ENCODE measurements around the gene CD79B.
A peak's percentile ranks its signal among the peaks of the same experiment; 100 is the strongest.

CD79B gene

DNA sequence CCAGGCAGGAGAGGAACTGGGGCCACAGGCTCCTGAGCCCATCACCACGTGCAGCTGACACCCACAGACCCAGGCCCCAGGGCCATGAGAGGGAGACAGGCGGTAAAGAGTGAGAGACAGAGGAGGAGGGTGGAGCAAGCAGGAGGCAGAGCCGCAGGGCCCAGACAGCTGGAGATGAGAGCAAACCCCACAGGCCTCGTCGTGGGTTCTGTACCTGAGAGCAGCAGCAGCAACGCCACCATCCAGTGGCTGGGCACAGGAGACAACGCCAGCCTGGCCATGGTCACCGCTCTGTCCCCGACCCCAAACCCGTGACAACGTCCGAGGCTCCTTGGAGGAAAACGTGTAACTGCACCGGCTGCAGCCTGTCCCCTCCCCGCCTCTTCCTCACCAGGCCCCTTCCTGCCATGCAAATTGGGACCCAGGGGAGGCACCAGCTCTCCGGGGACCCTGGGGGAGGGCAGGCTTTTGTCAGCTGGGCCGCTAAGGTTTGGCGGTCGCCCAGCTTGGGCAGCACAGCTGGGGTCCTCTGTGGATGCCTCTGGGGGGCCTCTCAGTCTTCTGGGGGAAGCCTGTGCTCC lies at the start of gene CD79B:
Gene CD79B (minus strand): TSS at position 351 of the 581 bp plus-strand sequence. CDS start 70 bp downstream, at position 281.
- TF ChIP-seq ZNF274 (IDR thresholded peaks at IDR 0.05; ENCODE audit: low read depth, low read length) = no peak
- H3K4me3 ChIP-seq (ENCODE audit: low read length) = peak within 1 kb of the TSS; percentile 80

DNA sequence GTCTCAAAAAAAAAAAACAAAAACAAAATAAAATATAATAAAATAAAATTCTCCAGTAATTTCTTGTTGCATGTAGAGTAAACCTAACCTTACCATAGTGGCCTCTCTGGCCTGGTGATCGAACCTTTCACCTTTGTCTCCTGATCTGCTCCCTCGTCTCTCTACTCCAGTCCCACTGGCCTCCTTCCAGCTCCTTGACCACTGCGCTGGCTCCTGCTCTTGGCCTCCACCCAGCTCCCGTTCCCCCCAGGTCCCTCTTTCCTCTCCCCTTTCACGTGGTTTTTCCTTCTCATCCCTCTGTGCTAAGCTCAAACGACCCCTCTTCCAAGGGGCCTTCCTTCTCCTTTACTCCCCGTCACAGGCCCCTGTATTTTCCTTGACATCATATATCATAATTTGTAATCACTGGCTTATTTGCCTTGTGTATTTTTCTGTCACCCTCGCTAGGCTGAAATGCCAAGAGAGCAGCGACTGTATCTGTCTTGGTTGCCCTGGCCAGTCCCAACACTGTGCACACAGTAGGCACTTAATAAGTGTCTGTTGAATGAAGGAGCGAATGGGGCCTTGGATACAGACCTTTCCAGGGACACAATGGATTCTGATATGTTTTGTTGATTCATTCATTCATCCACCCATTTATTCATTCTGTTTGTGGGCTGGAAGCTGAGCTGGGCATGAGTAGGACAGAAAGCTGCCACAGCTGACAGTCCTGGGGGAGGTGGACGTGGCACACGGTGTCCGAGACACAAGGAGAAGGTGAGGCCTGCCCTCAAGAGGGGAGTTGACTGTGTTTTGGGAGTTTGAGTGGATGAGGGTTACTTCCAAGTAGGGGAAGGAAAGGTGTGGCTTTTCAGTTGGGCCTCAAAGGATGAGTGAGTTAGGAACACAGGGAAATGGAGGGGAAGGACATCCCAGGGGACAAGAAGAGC lies 46.4 kb upstream of the CD79B start:
- no peak overlapping the region for H3K4me3 ChIP-seq (ENCODE audit: low read length)
- no peak for TF ChIP-seq ZNF274 (IDR thresholded peaks at IDR 0.05; ENCODE audit: low read depth, low read length)

- no peak overlapping the region for H3K4me3 ChIP-seq (ENCODE audit: low read length)
Measured at GRCh38 chr17:63976702-63977101, 44.6 kb upstream of the CD79B start.

DNA sequence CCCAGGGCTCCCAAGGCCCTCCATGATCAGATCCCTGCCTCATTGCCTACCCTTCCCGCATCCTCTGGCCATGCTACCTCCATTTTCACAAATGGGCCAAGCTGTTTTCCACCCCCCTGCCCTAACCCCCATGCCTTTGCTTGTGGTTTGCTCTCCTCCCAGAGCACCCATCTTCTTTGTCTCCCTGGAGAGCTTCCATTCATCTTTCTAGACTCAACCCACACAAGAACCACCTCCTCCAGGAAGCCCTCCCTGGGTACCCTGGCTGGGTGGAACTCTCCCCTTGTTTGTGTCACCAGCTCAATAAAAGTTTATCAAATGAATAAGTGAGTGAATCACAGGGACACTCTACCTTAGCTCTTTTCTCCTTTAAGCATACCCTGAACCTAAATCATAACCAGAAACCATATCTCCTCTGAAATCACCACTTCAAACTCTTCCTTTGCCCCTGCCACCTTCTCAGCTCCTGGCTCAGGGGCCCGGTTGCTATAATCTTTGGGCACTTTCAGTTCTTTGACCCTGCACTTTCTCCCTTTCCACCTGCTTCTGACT lies 43.5 kb upstream of the CD79B start:
- TF ChIP-seq ZNF274 (IDR thresholded peaks at IDR 0.05; ENCODE audit: low read depth, low read length) = no peak
- no peak overlapping the region for H3K4me3 ChIP-seq (ENCODE audit: low read length)

More at GRCh38 chr17:63976702-63977101, 44.6 kb upstream of the CD79B start:
- no peak for TF ChIP-seq ZNF274 (IDR thresholded peaks at IDR 0.05; ENCODE audit: low read depth, low read length)

DNA sequence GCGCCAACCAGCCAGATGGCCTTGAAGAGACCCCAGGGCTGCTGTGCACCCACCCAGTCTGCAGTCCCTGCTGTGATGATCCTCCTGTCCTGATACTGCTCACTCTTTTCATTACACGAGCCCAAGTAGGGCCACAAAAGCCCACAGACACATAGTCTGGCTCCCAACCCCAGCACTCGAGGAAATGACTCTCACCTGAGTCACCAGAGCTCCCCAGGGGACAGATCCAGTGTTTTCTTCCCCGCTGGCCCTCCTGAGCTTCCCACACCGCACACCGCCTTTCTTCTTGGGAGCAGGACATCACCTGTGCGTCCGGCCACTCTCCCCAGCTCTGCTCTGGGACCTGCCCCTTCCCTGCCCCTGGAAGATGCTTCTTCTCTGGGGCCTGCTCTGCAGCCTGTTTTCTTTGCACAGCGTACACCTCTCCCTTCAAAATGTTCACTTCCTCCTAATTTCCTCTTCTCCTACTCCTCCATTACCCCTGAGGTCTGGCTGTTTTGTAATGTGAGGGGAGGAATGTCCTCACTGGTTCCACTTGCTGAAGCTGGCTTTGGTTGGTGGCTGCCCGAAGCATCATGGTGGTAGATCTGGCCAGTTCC lies 42.6 kb upstream of the CD79B start:
- H3K4me3 ChIP-seq (ENCODE audit: low read length) = no peak overlapping the region
- TF ChIP-seq ZNF274 (IDR thresholded peaks at IDR 0.05; ENCODE audit: low read depth, low read length) = no peak

DNA sequence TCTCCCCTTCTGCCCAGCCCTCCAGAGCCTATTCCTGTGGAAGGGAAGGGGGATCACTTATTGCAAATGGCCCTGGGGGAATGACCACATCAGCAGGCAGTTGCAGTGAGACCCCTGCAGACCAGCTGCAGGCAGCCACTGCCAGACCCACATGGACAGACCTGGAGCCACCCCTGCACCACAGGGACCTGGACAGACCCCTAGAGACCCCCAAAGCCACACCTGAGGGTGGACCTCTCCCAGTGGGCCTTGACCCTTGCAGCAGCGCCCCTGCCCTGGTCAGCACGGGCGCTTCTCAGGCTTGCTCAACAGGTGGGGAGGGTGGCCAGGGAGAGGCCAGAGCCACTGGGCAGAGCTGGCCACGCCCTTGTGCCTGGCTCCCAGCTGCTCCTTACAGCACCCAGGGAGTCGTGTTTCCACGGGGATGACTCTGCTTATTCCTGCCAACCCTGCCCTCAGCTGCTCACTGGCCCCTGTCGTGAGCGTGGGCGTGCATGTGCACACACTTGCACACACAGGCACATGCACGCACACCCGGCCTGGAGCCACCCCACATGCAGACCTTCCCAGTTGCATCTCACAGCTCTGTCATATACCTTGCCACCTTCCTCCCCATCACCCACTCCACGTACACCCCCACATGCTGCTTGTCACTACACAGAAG lies 41.9 kb upstream of the CD79B start:
- TF ChIP-seq ZNF274 (IDR thresholded peaks at IDR 0.05; ENCODE audit: low read depth, low read length) = no peak
- H3K4me3 ChIP-seq (ENCODE audit: low read length) = no peak overlapping the region

DNA sequence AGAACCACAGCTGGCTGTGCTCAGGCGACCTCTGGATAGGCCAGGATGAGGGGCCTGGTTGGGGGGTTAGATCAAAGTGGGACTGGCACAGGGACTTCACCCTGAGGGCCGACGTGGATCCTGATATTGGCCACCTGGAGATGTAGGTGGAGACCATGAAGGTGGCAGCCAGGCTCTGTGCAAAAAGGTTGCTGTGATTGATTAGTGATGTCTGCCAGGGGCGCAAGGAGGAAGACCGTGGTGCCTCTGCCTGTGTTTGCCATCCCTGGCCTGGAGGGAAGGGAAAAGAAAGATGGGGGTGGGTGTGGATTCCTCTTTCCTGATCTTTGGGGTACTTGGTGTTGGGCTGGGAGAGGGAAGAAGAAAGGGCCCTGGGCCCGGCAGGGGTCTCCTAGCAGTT lies 41.1 kb upstream of the CD79B start:
- no peak overlapping the region for H3K4me3 ChIP-seq (ENCODE audit: low read length)
- no peak for TF ChIP-seq ZNF274 (IDR thresholded peaks at IDR 0.05; ENCODE audit: low read depth, low read length)

DNA sequence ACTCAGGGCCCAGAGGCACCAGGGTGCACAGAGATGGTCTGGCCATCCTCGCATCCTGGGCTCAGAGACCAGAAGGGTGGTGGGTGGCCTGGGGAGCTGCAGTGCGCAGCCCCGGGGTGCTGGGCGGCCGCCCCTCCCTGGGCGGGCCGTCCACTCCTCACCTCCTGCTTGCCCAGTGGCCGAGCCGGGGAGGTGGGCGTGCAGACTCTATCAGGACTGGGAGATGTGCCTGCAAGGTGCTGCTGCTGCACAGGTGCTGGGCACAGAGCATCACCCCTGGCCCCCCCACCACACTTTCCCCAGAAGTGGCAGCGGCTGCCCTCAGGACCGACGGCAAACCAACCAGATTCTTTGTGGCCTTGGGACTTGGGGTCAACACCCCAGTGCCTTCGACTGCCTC lies 40.7 kb upstream of the CD79B start, which contains the start of gene SCN4A:
Gene SCN4A (minus strand): TSS at position 123 of the 400 bp plus-strand sequence. CDS start 77 bp downstream, at position 46.
- H3K4me3 ChIP-seq (ENCODE audit: low read length) = no peak within 1 kb of the TSS
- TF ChIP-seq ZNF274 (IDR thresholded peaks at IDR 0.05; ENCODE audit: low read depth, low read length) = no peak

GRCh38 chr17:63969278-63969677 lies 37.1 kb upstream of the CD79B start:
- no peak for TF ChIP-seq ZNF274 (IDR thresholded peaks at IDR 0.05; ENCODE audit: low read depth, low read length)
- H3K4me3 ChIP-seq (ENCODE audit: low read length) = no peak overlapping the region

- TF ChIP-seq ZNF274 (IDR thresholded peaks at IDR 0.05; ENCODE audit: low read depth, low read length) = no peak
- H3K4me3 ChIP-seq (ENCODE audit: low read length) = no peak overlapping the region
Measured at GRCh38 chr17:63967953-63968352, 35.8 kb upstream of the CD79B start.

GRCh38 chr17:63966646-63967264 lies 34.6 kb upstream of the CD79B start:
- H3K4me3 ChIP-seq (ENCODE audit: low read length) = no peak overlapping the region
- no peak for TF ChIP-seq ZNF274 (IDR thresholded peaks at IDR 0.05; ENCODE audit: low read depth, low read length)

DNA sequence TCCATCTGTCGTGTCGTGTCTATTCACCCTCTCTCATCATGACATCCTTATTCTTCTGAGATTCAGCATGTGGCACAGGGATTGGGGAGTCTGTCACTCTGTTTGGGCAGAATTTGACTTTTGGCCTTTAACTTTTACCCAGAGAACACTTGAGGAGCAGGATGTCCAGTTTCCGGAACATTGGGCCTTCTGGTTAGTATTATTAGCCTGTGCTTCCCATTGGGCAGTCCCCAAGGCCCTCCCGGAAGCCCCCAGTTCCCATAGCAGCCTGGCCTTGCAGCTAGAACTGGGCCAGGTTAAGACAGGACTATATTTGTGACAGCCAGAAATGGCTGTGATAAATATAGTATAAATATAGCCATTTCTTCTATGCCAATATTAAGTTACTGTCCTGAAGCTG lies 31.0 kb upstream of the CD79B start:
- no peak overlapping the region for H3K4me3 ChIP-seq (ENCODE audit: low read length)
- TF ChIP-seq ZNF274 (IDR thresholded peaks at IDR 0.05; ENCODE audit: low read depth, low read length) = no peak

DNA sequence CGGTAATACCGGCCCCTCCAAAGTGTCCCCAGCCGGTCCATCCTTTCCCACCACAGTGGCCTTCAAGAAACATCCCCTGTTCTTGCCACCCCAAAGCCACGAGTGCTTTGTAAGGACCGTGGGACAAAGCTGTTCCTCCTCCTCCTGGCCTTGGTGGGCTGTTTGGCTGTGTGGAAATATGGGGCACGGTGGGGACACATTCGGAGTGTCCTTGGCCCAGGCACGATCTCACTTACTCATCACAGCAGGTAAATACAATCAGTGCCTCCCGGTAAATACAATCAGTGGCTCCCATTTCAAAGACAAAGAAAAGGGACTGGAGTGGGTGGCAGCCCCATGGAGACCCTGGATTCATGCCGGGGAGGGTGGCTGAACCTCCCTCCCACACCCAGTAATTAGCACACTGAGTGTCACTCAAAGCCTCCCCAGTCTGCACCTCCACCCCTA lies 30.2 kb upstream of the CD79B start:
- TF ChIP-seq ZNF274 (IDR thresholded peaks at IDR 0.05; ENCODE audit: low read depth, low read length) = no peak
- no peak overlapping the region for H3K4me3 ChIP-seq (ENCODE audit: low read length)
